Smooth muscle cell (in vitro differentiated cells): ENCODE measurements around the gene CCDC171. TPM values are rescaled to one million over a fixed set of nuclear protein-coding genes. Genes with fewer than 3 reads are reported as not detected.

Experiments
- DNase-seq: peaks from one replicate; lab custom pipeline; 2025; ENCODE audit not compliant: unreplicated experiment; lab: John Stamatoyannopoulos, UW
- H2AFZ ChIP-seq: fragments of 200-600 bp; sonication (generic); 2 replicates; pipeline ENCODE4 v1.6.0; 2016; ENCODE audit warnings: antibody characterized with exemption, low read depth, mild to moderate bottlenecking
- H3F3A ChIP-seq: fragments of 200-600 bp; sonication (generic); 2 replicates; pipeline ENCODE4 v1.6.0; 2017; ENCODE audit warnings: antibody characterized with exemption, low read depth
- H3K27ac ChIP-seq: fragments of 200-600 bp; sonication (generic); 2 replicates; pipeline ENCODE4 v1.5.1; 2016; ENCODE audit warnings: low read depth, mild to moderate bottlenecking
- H3K27me3 ChIP-seq: fragments of 200-600 bp; sonication (generic); 2 replicates; pipeline ENCODE4 v1.6.1; 2016; ENCODE audit warnings: low read depth, mild to moderate bottlenecking
- H3K36me3 ChIP-seq: fragments of 200-600 bp; sonication (generic); 2 replicates; pipeline ENCODE4 v1.5.1; 2016; ENCODE audit warnings: low read depth
- H3K4me1 ChIP-seq: fragments of 200-600 bp; sonication (generic); 2 replicates; pipeline ENCODE4 v1.5.1; 2016; ENCODE audit warnings: low read depth
- H3K4me2 ChIP-seq: fragments of 200-600 bp; sonication (generic); 2 replicates; pipeline ENCODE4 v1.6.0; 2016; ENCODE audit warnings: mild to moderate bottlenecking
- H3K4me3 ChIP-seq: fragments of 200-600 bp; sonication (generic); 2 replicates; pipeline ENCODE4 v1.5.1; 2016; ENCODE audit warnings: mild to moderate bottlenecking
- H3K79me2 ChIP-seq: fragments of 200-600 bp; sonication (generic); 2 replicates; pipeline ENCODE4 v1.6.0; 2016; ENCODE audit warnings: low read depth, mild to moderate bottlenecking
- H3K9ac ChIP-seq: fragments of 200-600 bp; sonication (generic); 2 replicates; pipeline ENCODE4 v1.6.0; 2016; ENCODE audit warnings: low read depth
- H3K9me3 ChIP-seq: fragments of 200-600 bp; sonication (generic); replicated peaks from 2 replicates; pipeline ENCODE4 v1.5.1; 2016; ENCODE audit warnings: low read depth
- H4K20me1 ChIP-seq: fragments of 200-600 bp; sonication (generic); 2 replicates; pipeline ENCODE4 v1.6.0; 2016; ENCODE audit warnings: low read depth
- WGBS: methylation state at CpG from one replicate; pipeline ENCODE4 v1.1.7; 2016; ENCODE audit warnings: low lambda C conversion rate; 5-methylcytosine and 5-hydroxymethylcytosine counted together
- polyA plus RNA-seq: library from polyadenylated mRNA; unstranded; fragments of >200 nt; fragmentation: Nextera tagmentation; extraction: Ambion mirVana; gene quantifications from 2 replicates; pipeline ENCODE4 v1.2.1, GENCODE V29; 2016
- total RNA-seq: library from RNA; depleted of rRNA; stranded (reverse); fragments of >200 nt; gene quantifications from 2 replicates; pipeline ENCODE4 v1.2.3, GENCODE V29; 2014
- TF ChIP-seq, protein P1 (sequence below): fragments of 200-600 bp; sonication (generic); IDR thresholded peaks from 2 replicates; pipeline ENCODE4 v1.5.1; 2017; ENCODE audit warnings: borderline replicate concordance, mild to moderate bottlenecking, antibody characterized with exemption; ENCODE audit not compliant: insufficient read depth, poor library complexity, severe bottlenecking

CCDC171 gene
- total and polyA plus RNA-seq, 2 experiments from 2014 or later: 0.46 to 2.3 TPM

- H3K36me3 ChIP-seq: no peaks in the 10 kb centered on the region
- H3K27me3 ChIP-seq: no peaks in the 10 kb centered on the region
- H3K79me2 ChIP-seq: no peaks in the 10 kb centered on the region
- no peak overlapping the region for H3K4me2 ChIP-seq
- H3F3A ChIP-seq: no peaks in the 10 kb centered on the region
- DNase-seq: no peak
- TF ChIP-seq, protein P1, sequence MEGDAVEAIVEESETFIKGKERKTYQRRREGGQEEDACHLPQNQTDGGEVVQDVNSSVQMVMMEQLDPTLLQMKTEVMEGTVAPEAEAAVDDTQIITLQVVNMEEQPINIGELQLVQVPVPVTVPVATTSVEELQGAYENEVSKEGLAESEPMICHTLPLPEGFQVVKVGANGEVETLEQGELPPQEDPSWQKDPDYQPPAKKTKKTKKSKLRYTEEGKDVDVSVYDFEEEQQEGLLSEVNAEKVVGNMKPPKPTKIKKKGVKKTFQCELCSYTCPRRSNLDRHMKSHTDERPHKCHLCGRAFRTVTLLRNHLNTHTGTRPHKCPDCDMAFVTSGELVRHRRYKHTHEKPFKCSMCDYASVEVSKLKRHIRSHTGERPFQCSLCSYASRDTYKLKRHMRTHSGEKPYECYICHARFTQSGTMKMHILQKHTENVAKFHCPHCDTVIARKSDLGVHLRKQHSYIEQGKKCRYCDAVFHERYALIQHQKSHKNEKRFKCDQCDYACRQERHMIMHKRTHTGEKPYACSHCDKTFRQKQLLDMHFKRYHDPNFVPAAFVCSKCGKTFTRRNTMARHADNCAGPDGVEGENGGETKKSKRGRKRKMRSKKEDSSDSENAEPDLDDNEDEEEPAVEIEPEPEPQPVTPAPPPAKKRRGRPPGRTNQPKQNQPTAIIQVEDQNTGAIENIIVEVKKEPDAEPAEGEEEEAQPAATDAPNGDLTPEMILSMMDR: no peak
- 90% methylated on average over 3 of the region's 3 CpGs for WGBS
- no peak overlapping the region for H3K27ac ChIP-seq
- H2AFZ ChIP-seq: no peak overlapping the region
- no peaks in the 10 kb centered on the region for H3K4me1 ChIP-seq
- no peak overlapping the region for H3K9ac ChIP-seq
- H4K20me1 ChIP-seq: no peaks in the 10 kb centered on the region
- H3K4me3 ChIP-seq: no peak overlapping the region
- H3K9me3 ChIP-seq: no peaks in the 10 kb centered on the region
Observed at GRCh38 chr9:15640121-15640520, 87.3 kb downstream of the CCDC171 start.

GRCh38 chr9:15641291-15641690 is 88.4 kb downstream of the CCDC171 start:
- Histone ChIP-seq H3K79me2 (no peaks in the 10 kb centered on the region), H3K4me3 (no peak overlapping the region), H3K27me3 (no peaks in the 10 kb centered on the region), H3F3A (no peaks in the 10 kb centered on the region), H3K4me1 (no peaks in the 10 kb centered on the region), H3K9ac (no peak overlapping the region), H3K9me3 (no peaks in the 10 kb centered on the region), H2AFZ (no peak overlapping the region), H3K27ac (no peak overlapping the region), H3K36me3 (no peaks in the 10 kb centered on the region), H3K4me2 (no peak overlapping the region), H4K20me1 (no peaks in the 10 kb centered on the region)
- TF ChIP-seq, protein P1: no peak
- no peak for DNase-seq
- WGBS: 89% methylated on average over 1 of the region's 1 CpG

- no peak for DNase-seq
- no peak overlapping the region for H3K4me3 ChIP-seq
Observed at GRCh38 chr9:15642369-15642962, 89.6 kb downstream of the CCDC171 start.

More at GRCh38 chr9:15642369-15642962, 89.6 kb downstream of the CCDC171 start:
- 85% methylated on average over 2 of the region's 2 CpGs for WGBS
- H3K9me3 ChIP-seq: no peaks in the 10 kb centered on the region
- no peaks in the 10 kb centered on the region for H3F3A ChIP-seq
- no peak overlapping the region for H3K27ac ChIP-seq
- H3K27me3 ChIP-seq: no peaks in the 10 kb centered on the region
- no peak overlapping the region for H3K9ac ChIP-seq
- H4K20me1 ChIP-seq: no peaks in the 10 kb centered on the region
- no peak overlapping the region for H3K4me2 ChIP-seq
- TF ChIP-seq, protein P1: peak; percentile 59
- H2AFZ ChIP-seq: no peak overlapping the region
- H3K79me2 ChIP-seq: no peaks in the 10 kb centered on the region
- no peaks in the 10 kb centered on the region for H3K4me1 ChIP-seq
- no peaks in the 10 kb centered on the region for H3K36me3 ChIP-seq
